Panc1 (cell line): Measurements from ENCODE around the gene C1QL1.

ENCODE experiments used
- POLR2AphosphoS5 ChIP-seq: IDR thresholded peaks from 2 replicates; pipeline ENCODE4 v1.6.1; 2012; ENCODE audit warnings: mild to moderate bottlenecking, low read depth, low read length, moderate library complexity
- SIN3A ChIP-seq: IDR thresholded peaks from 2 replicates; pipeline ENCODE4 v1.6.1; 2012; ENCODE audit warnings: low read depth, mild to moderate bottlenecking, low read length, moderate library complexity, borderline replicate concordance; ENCODE audit not compliant: insufficient read depth
- TF ChIP-seq, protein P1 (sequence below): fragments of 450-650 bp; IDR thresholded peaks from 2 replicates; pipeline ENCODE4 v1.5.1; 2017; ENCODE audit warnings: mild to moderate bottlenecking

DNA sequence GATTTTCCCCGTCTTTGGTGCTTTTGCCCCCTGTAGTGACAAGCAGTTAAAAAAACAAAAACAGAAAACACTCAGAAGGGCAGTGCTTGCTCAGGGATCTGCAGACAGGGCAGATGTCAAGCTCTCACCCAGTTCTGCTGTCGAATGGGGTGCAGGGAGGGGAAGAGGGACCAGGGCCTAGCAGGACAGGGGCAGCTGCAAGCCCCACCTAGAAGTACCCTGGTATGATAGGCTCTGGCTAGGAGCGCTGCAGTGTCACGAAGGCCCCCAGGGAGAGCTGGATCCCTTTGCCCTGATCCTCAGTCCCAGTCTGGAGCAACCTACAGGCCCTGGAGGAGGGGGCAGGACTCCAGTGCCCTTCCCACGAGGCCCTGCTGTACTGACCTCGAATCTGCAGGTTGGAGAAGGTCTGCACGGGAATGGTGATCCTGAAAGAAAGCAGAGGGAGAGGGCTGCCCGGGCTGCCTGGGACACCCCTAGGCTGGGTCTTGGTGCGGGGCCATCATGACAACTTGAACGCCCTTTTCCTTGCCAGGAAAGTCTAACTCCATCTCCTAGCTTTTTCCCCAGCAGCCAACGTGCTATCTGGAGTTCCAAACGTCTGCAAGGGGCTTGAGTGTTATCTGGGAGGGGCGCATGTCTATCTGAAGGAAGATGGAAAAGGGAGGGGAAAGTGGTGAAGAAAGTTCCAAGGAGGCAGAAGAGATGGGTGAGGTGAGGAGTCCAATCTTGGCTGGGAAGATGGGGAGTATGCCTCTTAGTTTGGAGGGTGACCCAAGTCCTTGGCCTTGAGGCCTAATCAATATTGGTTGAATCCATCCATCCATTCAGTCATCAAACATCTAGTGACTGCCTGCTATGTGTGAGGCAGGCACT, 57.6 kb downstream of the C1QL1 start:
- TF ChIP-seq, protein P1, sequence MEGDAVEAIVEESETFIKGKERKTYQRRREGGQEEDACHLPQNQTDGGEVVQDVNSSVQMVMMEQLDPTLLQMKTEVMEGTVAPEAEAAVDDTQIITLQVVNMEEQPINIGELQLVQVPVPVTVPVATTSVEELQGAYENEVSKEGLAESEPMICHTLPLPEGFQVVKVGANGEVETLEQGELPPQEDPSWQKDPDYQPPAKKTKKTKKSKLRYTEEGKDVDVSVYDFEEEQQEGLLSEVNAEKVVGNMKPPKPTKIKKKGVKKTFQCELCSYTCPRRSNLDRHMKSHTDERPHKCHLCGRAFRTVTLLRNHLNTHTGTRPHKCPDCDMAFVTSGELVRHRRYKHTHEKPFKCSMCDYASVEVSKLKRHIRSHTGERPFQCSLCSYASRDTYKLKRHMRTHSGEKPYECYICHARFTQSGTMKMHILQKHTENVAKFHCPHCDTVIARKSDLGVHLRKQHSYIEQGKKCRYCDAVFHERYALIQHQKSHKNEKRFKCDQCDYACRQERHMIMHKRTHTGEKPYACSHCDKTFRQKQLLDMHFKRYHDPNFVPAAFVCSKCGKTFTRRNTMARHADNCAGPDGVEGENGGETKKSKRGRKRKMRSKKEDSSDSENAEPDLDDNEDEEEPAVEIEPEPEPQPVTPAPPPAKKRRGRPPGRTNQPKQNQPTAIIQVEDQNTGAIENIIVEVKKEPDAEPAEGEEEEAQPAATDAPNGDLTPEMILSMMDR = no peak
- no peak for TF ChIP-seq SIN3A
- no peak for TF ChIP-seq POLR2AphosphoS5
